Mammary epithelial cell (primary cell): ENCODE results near the gene PPP1R10.

Experiments
- EZH2 ChIP-seq: IDR thresholded peaks from 2 replicates; pipeline ENCODE4 v1.6.1; 2012; ENCODE audit warnings: low read length, inconsistent platforms, borderline replicate concordance
- TF ChIP-seq, protein P1 (sequence below), 2 donors: IDR thresholded peaks in 1 of 2; conservative IDR thresholded peaks in 1 of 2; 2 replicates each; pipeline ENCODE4 v1.5.1; 2011 to 2012; ENCODE audit warnings: inconsistent platforms in 2 of 2, low read length in 2 of 2, mild to moderate bottlenecking in 2 of 2, control low read depth in 1 of 2, low read depth in 1 of 2; ENCODE audit not compliant: insufficient read depth in 1 of 2; ENCODE audit errors: extremely low read depth in 1 of 2

DNA sequence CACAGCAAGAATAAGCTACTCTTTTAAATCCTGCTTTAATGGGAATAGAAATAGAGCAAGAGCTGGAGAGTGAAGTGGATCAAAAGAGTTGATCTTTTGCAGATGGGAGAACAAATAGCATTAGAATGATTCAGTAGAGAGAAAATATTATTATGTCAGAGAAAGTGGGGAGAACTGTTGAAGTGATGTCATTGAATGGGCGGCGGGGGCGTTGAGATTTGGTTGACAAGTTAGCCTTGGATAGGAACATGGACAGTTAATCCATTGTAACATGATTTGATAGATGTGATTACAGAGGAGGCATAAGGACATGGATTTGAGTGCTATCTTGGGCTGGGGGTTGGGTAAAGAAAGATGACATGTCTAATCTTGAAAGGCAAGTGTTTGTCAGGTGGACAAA is 18.8 kb upstream of the PPP1R10 start:
- TF ChIP-seq, protein P1, sequence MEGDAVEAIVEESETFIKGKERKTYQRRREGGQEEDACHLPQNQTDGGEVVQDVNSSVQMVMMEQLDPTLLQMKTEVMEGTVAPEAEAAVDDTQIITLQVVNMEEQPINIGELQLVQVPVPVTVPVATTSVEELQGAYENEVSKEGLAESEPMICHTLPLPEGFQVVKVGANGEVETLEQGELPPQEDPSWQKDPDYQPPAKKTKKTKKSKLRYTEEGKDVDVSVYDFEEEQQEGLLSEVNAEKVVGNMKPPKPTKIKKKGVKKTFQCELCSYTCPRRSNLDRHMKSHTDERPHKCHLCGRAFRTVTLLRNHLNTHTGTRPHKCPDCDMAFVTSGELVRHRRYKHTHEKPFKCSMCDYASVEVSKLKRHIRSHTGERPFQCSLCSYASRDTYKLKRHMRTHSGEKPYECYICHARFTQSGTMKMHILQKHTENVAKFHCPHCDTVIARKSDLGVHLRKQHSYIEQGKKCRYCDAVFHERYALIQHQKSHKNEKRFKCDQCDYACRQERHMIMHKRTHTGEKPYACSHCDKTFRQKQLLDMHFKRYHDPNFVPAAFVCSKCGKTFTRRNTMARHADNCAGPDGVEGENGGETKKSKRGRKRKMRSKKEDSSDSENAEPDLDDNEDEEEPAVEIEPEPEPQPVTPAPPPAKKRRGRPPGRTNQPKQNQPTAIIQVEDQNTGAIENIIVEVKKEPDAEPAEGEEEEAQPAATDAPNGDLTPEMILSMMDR (conservative IDR thresholded peaks at IDR 0.05 in 1 of 2, IDR thresholded peaks at IDR 0.05 in 1 of 2; ENCODE audit: extremely low read depth in 1 of 2, insufficient read depth in 1 of 2, low read depth in 1 of 2, low read length in 2 of 2) = no peak
- TF ChIP-seq EZH2 = no peak
